Endothelial cell of umbilical vein (primary cell): ENCODE results near the gene RFPL1. TPM values are rescaled to one million over a fixed set of nuclear protein-coding genes. Genes with fewer than 3 reads are reported as not detected.

Experiments
- BruUV-seq: library from RNA; stranded (reverse); fragments of 400-500 nt; replicated peaks from 2 replicates; lab custom pipeline; 2021; lab: Mats Ljungman, UMichigan
- CTCF ChIA-PET: fragments of 300-600, 350-600 bp; sonication (Branson Sonifier 250); formaldehyde crosslinking; loops from one replicate; lab custom pipeline; 2021; ENCODE audit warnings: antibody characterized with exemption, inconsistent platforms; lab: Charles Lee
- POLR2A ChIA-PET: fragments of 300-600, 350-600 bp; sonication (Branson Sonifier 250); formaldehyde crosslinking; loops from one replicate; lab custom pipeline; 2021; ENCODE audit warnings: antibody characterized with exemption, inconsistent platforms; lab: Charles Lee
- DNase-seq: peaks from one replicate; pipeline ENCODE4 v3.0.0-alpha.2; 2011; ENCODE audit warnings: low read depth, low spot score
- FAIRE-seq: peaks from 2 replicates; lab custom pipeline; 2011; peaks lifted over from hg19 to GRCh38; lab: Jason Lieb, UNC
- H2AFZ ChIP-seq: 2 replicates; pipeline ENCODE4 v1.6.0; 2012; ENCODE audit warnings: low read depth, low read length, control low read depth, inconsistent platforms
- H3K27ac ChIP-seq: 2 replicates; pipeline ENCODE4 v1.5.1; 2011; ENCODE audit warnings: low read depth, mild to moderate bottlenecking, control low read depth, low read length, moderate library complexity; ENCODE audit not compliant: insufficient read depth
- H3K27me3 ChIP-seq, 2 experiments: 2 replicates each; pipeline versions ENCODE4 v1.6.0 to v1.6.1; 2011; ENCODE audit warnings: low read length in 2 of 2, mixed read lengths in 1 of 2; ENCODE audit not compliant: control insufficient read depth in 2 of 2, insufficient read depth in 2 of 2
- H3K36me3 ChIP-seq, 2 experiments: 2 replicates in 1 of 2; 3 replicates in 1 of 2; pipeline ENCODE4 v1.5.1; 2011; ENCODE audit warnings: low read length in 2 of 2, mild to moderate bottlenecking in 1 of 2, moderate library complexity in 1 of 2; ENCODE audit not compliant: control insufficient read depth in 2 of 2, insufficient read depth in 2 of 2; ENCODE audit errors: extremely low read depth in 1 of 2
- H3K4me1 ChIP-seq: 3 replicates; pipeline ENCODE4 v1.5.1; 2011; ENCODE audit warnings: mild to moderate bottlenecking, low read length; ENCODE audit not compliant: control insufficient read depth, insufficient read depth; ENCODE audit errors: extremely low read depth
- H3K4me2 ChIP-seq: 2 replicates; pipeline ENCODE4 v1.6.1; 2011; ENCODE audit warnings: low read length, control low read depth, mixed read lengths; ENCODE audit not compliant: insufficient read depth
- H3K4me3 ChIP-seq, 3 experiments: fragments of 200-600 bp in 1 of 3; sonication (generic), shearing (Covaris generic) in 1 of 3; replicated peaks in 1 of 3; 2 replicates each; pipeline ENCODE4 v1.5.1; 2011 to 2016; ENCODE audit warnings: control low read depth in 3 of 3, low read length in 3 of 3, mild to moderate bottlenecking in 2 of 3, inconsistent platforms in 1 of 3, low read depth in 1 of 3, moderate library complexity in 1 of 3; ENCODE audit not compliant: insufficient read depth in 1 of 3
- H3K79me2 ChIP-seq: 2 replicates; pipeline ENCODE4 v1.6.0; 2012; ENCODE audit warnings: low read length, inconsistent platforms; ENCODE audit not compliant: control insufficient read depth, insufficient read depth
- H3K9ac ChIP-seq: replicated peaks from 2 replicates; pipeline ENCODE3; 2011; ENCODE audit warnings: low read length, control low read depth; ENCODE audit not compliant: insufficient read depth; ENCODE audit errors: extremely low read depth
- H3K9me1 ChIP-seq: replicated peaks from 3 replicates; pipeline ENCODE4 v1.6.0; 2011; ENCODE audit warnings: mild to moderate bottlenecking, low read length; ENCODE audit not compliant: control insufficient read depth, insufficient read depth; ENCODE audit errors: extremely low read depth
- H3K9me3 ChIP-seq: replicated peaks from 2 replicates; pipeline ENCODE4 v1.5.1; 2012; ENCODE audit warnings: low read length, inconsistent platforms; ENCODE audit not compliant: control insufficient read depth, insufficient read depth
- H4K20me1 ChIP-seq: replicated peaks from 2 replicates; pipeline ENCODE3; 2011; ENCODE audit warnings: mild to moderate bottlenecking, low read length; ENCODE audit not compliant: control insufficient read depth, insufficient read depth; ENCODE audit errors: extremely low read depth
- CTCF ChIP-seq, 2 donors: IDR thresholded peaks; 1 replicate in 1 of 2; 2 replicates in 1 of 2; pipeline ENCODE4 v1.5.1; 2011; ENCODE audit warnings: low read length in 2 of 2, mild to moderate bottlenecking in 2 of 2, moderate library complexity in 2 of 2, control low read depth in 1 of 2, inconsistent platforms in 1 of 2, low read depth in 1 of 2; ENCODE audit not compliant: insufficient read depth in 1 of 2; ENCODE audit errors: extremely low read depth in 1 of 2
- EZH2 ChIP-seq: IDR thresholded peaks from 2 replicates; pipeline ENCODE4 v1.6.1; 2012; ENCODE audit warnings: borderline replicate concordance, low read depth, mild to moderate bottlenecking, moderate library complexity, low read length, inconsistent platforms; ENCODE audit not compliant: severe bottlenecking
- FOS ChIP-seq: IDR thresholded peaks from 2 replicates; pipeline ENCODE4 v1.6.1; 2011; ENCODE audit warnings: mild to moderate bottlenecking, low read length, moderate library complexity, borderline replicate concordance; ENCODE audit not compliant: insufficient read depth
- GATA2 ChIP-seq: IDR thresholded peaks from 2 replicates; pipeline ENCODE4 v1.7.0; 2011; ENCODE audit warnings: low read depth, mild to moderate bottlenecking, moderate library complexity, mixed read lengths, low read length; ENCODE audit not compliant: insufficient read length, insufficient read depth
- JUN ChIP-seq: IDR thresholded peaks from 2 replicates; pipeline ENCODE4 v1.6.1; 2011; ENCODE audit warnings: borderline replicate concordance, low read depth; ENCODE audit not compliant: insufficient read length, insufficient read depth
- MAX ChIP-seq: IDR thresholded peaks from 2 replicates; pipeline ENCODE4 v1.6.1; 2011; ENCODE audit not compliant: insufficient read depth, insufficient read length
- MYC ChIP-seq: IDR thresholded peaks from one replicate; pipeline ENCODE4 v1.6.1; 2011; ENCODE audit warnings: mild to moderate bottlenecking, low read depth, low read length
- POLR2A ChIP-seq: IDR thresholded peaks from 2 replicates; pipeline ENCODE4 v1.6.1; 2012; ENCODE audit warnings: low read depth, mild to moderate bottlenecking, control low read depth, low read length
- POLR2AphosphoS5 ChIP-seq: IDR thresholded peaks from 2 replicates; pipeline ENCODE4 v1.6.1; 2012; ENCODE audit warnings: low read depth, mild to moderate bottlenecking, control low read depth, low read length, moderate library complexity; ENCODE audit not compliant: insufficient read depth
- dilution Hi-C: fragments of 300-500 bp; cut with MboI; formaldehyde crosslinking; loops from one replicate; pipeline ENCODE4 v1.15.0; 2019; ENCODE audit warnings: low sequenced_read_pairs; ENCODE audit not compliant: extremely low pct_ligation_motif_present
- intact Hi-C: fragments of 100-400 bp; cut with micrococcal nuclease; formaldehyde crosslinking; loops from one replicate; pipeline ENCODE4 v1.10.0; 2022
- polyA plus RNA-seq, 4 experiments: library from polyadenylated mRNA; depleted of rRNA in 3 of 4; stranded (reverse) in 3 of 4; unstranded in 1 of 4; fragments of >200 nt; gene quantifications; 2 replicates each; pipeline versions ENCODE4 v1.2.1 to v1.2.3, GENCODE V29; 2011 to 2012; ENCODE audit warnings: missing spikeins in 1 of 4
- total RNA-seq: library from RNA; stranded (reverse); gene quantifications from 2 replicates; pipeline ENCODE4 v1.2.3, GENCODE V29; 2021

RFPL1 gene
- total and polyA plus RNA-seq, 2 donors (not counting 3 experiments of a cell fraction or from before 2014, with no cell fraction given) = not detected

- DNase-seq = no peak
- ChIA-PET CTCF (interaction anchor here (0.8 kb wide), 1 partner anchor 37 kb away, joined by 3 read pairs; no protein-coding TSS in a partner anchor), POLR2A (interaction anchor here (0.6 kb wide), 1 partner anchor 14 kb away, joined by 5 read pairs; no protein-coding TSS in a partner anchor)
- no peak overlapping the region for H3K4me2 ChIP-seq
- no peak overlapping the region for H2AFZ ChIP-seq
- intact Hi-C loops (no loop called here), dilution Hi-C loops (no loop called here)
- H3K27me3 ChIP-seq = peaks cover 16 to 34% of the 10 kb centered on the region in 2 experiments
- H3K4me3 ChIP-seq = no peak overlapping the region
- no peaks in the 10 kb centered on the region for H3K36me3 ChIP-seq
- H3K9ac ChIP-seq = no peak overlapping the region
- no peak overlapping the region for H3K27ac ChIP-seq
- no peaks in the 10 kb centered on the region for H3K9me3 ChIP-seq
- no peaks in the 10 kb centered on the region for H4K20me1 ChIP-seq
- no TSS peak for BruUV-seq
- no peaks in the 10 kb centered on the region for H3K9me1 ChIP-seq
- FAIRE-seq = no peak
- H3K4me1 ChIP-seq = no peaks in the 10 kb centered on the region
- H3K79me2 ChIP-seq = no peaks in the 10 kb centered on the region
- TF ChIP-seq MYC = no peak
- TF ChIP-seq POLR2AphosphoS5 = no peak
- TF ChIP-seq FOS = no peak
- no peak for TF ChIP-seq GATA2
These were observed 4.5 kb upstream of the RFPL1 start for GRCh38 chr22:29433856-29434255.

GRCh38 chr22:29434288-29434687 is 4.1 kb upstream of the RFPL1 start:
- TF ChIP-seq EZH2 (no peak), FOS (no peak), POLR2AphosphoS5 (no peak), MYC (no peak), GATA2 (no peak), JUN (no peak), POLR2A (no peak), CTCF (IDR thresholded peaks at IDR 0.05; ENCODE audit: extremely low read depth in 1 of 2, insufficient read depth in 1 of 2, low read depth in 1 of 2, low read length in 2 of 2) (no peak), MAX (no peak)
- intact Hi-C loops = no loop called here
- CTCF ChIA-PET = interaction anchor here (0.8 kb wide), 1 partner anchor 37 kb away, joined by 3 read pairs; no protein-coding TSS in a partner anchor

More at GRCh38 chr22:29434288-29434687, 4.1 kb upstream of the RFPL1 start:
- H3K27me3 ChIP-seq = peaks cover 14 to 30% of the 10 kb centered on the region in 2 experiments
- no peaks in the 10 kb centered on the region for H4K20me1 ChIP-seq
- no peaks in the 10 kb centered on the region for H3K4me1 ChIP-seq
- no peak overlapping the region for H3K9ac ChIP-seq
- no peaks in the 10 kb centered on the region for H3K9me3 ChIP-seq
- no peak overlapping the region for H3K4me2 ChIP-seq
- no peak overlapping the region for H3K4me3 ChIP-seq
- no peaks in the 10 kb centered on the region for H3K79me2 ChIP-seq
- no peaks in the 10 kb centered on the region for H3K9me1 ChIP-seq
- no peak overlapping the region for H2AFZ ChIP-seq
- dilution Hi-C loops = no loop called here
- POLR2A ChIA-PET = no interaction called here
- FAIRE-seq (no peak), DNase-seq (no peak)
- no peaks in the 10 kb centered on the region for H3K36me3 ChIP-seq
- BruUV-seq = no TSS peak
- no peak overlapping the region for H3K27ac ChIP-seq
